HepG2 (cell line): ENCODE data around the gene BRD2. TPM values are rescaled to one million over a fixed set of nuclear protein-coding genes. Genes with fewer than 3 reads are reported as not detected.
A peak's percentile ranks its signal among the peaks of the same experiment; 100 is the strongest.

ENCODE experiments used
- ARID5B ChIP-seq: IDR thresholded peaks from 2 replicates; pipeline ENCODE4 v1.4.0; 2020; ENCODE audit warnings: mild to moderate bottlenecking, missing genetic modification reagents
- BORCS8-MEF2B ChIP-seq: sonication (generic); formaldehyde crosslinking; IDR thresholded peaks from 2 replicates; pipeline ENCODE4 v1.8.0; 2022; ENCODE audit warnings: mild to moderate bottlenecking, missing genetic modification reagents
- DR1 ChIP-seq: sonication (generic); formaldehyde crosslinking; IDR thresholded peaks from 2 replicates; pipeline ENCODE4 v1.8.0; 2021; ENCODE audit warnings: mild to moderate bottlenecking, missing genetic modification reagents, inconsistent platforms
- ELF4 ChIP-seq: sonication (generic); formaldehyde crosslinking; IDR thresholded peaks from 2 replicates; pipeline ENCODE4 v1.5.0; 2020; ENCODE audit warnings: missing genetic modification reagents, mild to moderate bottlenecking, moderate library complexity, borderline replicate concordance
- HMG20A ChIP-seq: IDR thresholded peaks from 2 replicates; pipeline ENCODE4 v1.6.1; 2016; ENCODE audit warnings: borderline replicate concordance
- KLF6 ChIP-seq: IDR thresholded peaks from 2 replicates; pipeline ENCODE4 v1.8.0; 2016; ENCODE audit warnings: missing biosample characterization, missing genetic modification reagents
- KLF9 ChIP-seq: IDR thresholded peaks from 2 replicates; pipeline ENCODE4 v1.6.1; 2016; ENCODE audit warnings: low read depth
- MZF1 ChIP-seq: sonication (generic); formaldehyde crosslinking; IDR thresholded peaks from 2 replicates; pipeline ENCODE4 v1.8.1; 2023; ENCODE audit warnings: mild to moderate bottlenecking, missing genetic modification reagents, borderline replicate concordance
- PHF8 ChIP-seq: sonication (generic); formaldehyde crosslinking; IDR thresholded peaks from 2 replicates; pipeline ENCODE4 v1.5.0; 2020; ENCODE audit warnings: missing genetic modification reagents
- XBP1 ChIP-seq: sonication (generic); formaldehyde crosslinking; IDR thresholded peaks from 2 replicates; pipeline ENCODE4 v1.5.0; 2020; ENCODE audit warnings: missing genetic modification reagents
- ZBTB42 ChIP-seq: sonication (generic); formaldehyde crosslinking; IDR thresholded peaks from 2 replicates; pipeline ENCODE4 v1.5.0; 2020; ENCODE audit warnings: mild to moderate bottlenecking, missing genetic modification reagents
- ZNF543 ChIP-seq: sonication (generic); formaldehyde crosslinking; IDR thresholded peaks from 2 replicates; pipeline ENCODE4 v1.4.0; 2020; ENCODE audit warnings: mild to moderate bottlenecking, missing genetic modification reagents
- ZNF556 ChIP-seq: sonication (generic); formaldehyde crosslinking; IDR thresholded peaks from 2 replicates; pipeline ENCODE4 v1.4.0; 2020; ENCODE audit warnings: mild to moderate bottlenecking, missing genetic modification reagents, borderline replicate concordance
- ZNF607 ChIP-seq: sonication (generic); formaldehyde crosslinking; IDR thresholded peaks from 2 replicates; pipeline ENCODE4 v1.5.1; 2020; ENCODE audit warnings: missing genetic modification reagents, mild to moderate bottlenecking, borderline replicate concordance
- ZNF878 ChIP-seq: sonication (generic); formaldehyde crosslinking; IDR thresholded peaks from 2 replicates; pipeline ENCODE4 v1.8.1; 2023; ENCODE audit warnings: mild to moderate bottlenecking, missing genetic modification reagents, moderate library complexity
- polyA plus RNA-seq, 8 experiments: library from polyadenylated mRNA; depleted of rRNA in 3 of 8; stranded (reverse) in 7 of 8; unstranded in 1 of 8; fragments of >200 nt; fragmentation: Illumina TruSeq in 4 of 8; extraction: Trizol in 4 of 8; gene quantifications; 2 replicates each; pipeline versions ENCODE4 v1.2.1 to v1.2.3, GENCODE V29; 2011 to 2016; ENCODE audit warnings: low read depth in 4 of 8, missing spikeins in 1 of 8, mixed read lengths in 1 of 8; ENCODE audit not compliant: insufficient read depth in 1 of 8
- total RNA-seq, 5 experiments: library from RNA; depleted of rRNA; stranded (reverse); fragments of >200 nt; fragmentation: Illumina TruSeq; extraction: Trizol; gene quantifications; 2 replicates each; pipeline ENCODE4 v1.2.3, GENCODE V29; 2016; ENCODE audit warnings: low read depth in 1 of 5
- TF ChIP-seq, protein P1 (sequence below): sonication (generic); formaldehyde crosslinking; IDR thresholded peaks from 2 replicates; pipeline ENCODE4 v1.5.0; 2020; ENCODE audit warnings: mild to moderate bottlenecking, missing genetic modification reagents, borderline replicate concordance

BRD2 gene
- total and polyA plus RNA-seq, 2 of the 13 experiments (the other 11 are each of a cell fraction or from before 2014, with no cell fraction given) = 143 to 202 TPM

GRCh38 chr6:32968093-32968866 lies at the start of gene BRD2 (continued):
- TF ChIP-seq, protein P1, sequence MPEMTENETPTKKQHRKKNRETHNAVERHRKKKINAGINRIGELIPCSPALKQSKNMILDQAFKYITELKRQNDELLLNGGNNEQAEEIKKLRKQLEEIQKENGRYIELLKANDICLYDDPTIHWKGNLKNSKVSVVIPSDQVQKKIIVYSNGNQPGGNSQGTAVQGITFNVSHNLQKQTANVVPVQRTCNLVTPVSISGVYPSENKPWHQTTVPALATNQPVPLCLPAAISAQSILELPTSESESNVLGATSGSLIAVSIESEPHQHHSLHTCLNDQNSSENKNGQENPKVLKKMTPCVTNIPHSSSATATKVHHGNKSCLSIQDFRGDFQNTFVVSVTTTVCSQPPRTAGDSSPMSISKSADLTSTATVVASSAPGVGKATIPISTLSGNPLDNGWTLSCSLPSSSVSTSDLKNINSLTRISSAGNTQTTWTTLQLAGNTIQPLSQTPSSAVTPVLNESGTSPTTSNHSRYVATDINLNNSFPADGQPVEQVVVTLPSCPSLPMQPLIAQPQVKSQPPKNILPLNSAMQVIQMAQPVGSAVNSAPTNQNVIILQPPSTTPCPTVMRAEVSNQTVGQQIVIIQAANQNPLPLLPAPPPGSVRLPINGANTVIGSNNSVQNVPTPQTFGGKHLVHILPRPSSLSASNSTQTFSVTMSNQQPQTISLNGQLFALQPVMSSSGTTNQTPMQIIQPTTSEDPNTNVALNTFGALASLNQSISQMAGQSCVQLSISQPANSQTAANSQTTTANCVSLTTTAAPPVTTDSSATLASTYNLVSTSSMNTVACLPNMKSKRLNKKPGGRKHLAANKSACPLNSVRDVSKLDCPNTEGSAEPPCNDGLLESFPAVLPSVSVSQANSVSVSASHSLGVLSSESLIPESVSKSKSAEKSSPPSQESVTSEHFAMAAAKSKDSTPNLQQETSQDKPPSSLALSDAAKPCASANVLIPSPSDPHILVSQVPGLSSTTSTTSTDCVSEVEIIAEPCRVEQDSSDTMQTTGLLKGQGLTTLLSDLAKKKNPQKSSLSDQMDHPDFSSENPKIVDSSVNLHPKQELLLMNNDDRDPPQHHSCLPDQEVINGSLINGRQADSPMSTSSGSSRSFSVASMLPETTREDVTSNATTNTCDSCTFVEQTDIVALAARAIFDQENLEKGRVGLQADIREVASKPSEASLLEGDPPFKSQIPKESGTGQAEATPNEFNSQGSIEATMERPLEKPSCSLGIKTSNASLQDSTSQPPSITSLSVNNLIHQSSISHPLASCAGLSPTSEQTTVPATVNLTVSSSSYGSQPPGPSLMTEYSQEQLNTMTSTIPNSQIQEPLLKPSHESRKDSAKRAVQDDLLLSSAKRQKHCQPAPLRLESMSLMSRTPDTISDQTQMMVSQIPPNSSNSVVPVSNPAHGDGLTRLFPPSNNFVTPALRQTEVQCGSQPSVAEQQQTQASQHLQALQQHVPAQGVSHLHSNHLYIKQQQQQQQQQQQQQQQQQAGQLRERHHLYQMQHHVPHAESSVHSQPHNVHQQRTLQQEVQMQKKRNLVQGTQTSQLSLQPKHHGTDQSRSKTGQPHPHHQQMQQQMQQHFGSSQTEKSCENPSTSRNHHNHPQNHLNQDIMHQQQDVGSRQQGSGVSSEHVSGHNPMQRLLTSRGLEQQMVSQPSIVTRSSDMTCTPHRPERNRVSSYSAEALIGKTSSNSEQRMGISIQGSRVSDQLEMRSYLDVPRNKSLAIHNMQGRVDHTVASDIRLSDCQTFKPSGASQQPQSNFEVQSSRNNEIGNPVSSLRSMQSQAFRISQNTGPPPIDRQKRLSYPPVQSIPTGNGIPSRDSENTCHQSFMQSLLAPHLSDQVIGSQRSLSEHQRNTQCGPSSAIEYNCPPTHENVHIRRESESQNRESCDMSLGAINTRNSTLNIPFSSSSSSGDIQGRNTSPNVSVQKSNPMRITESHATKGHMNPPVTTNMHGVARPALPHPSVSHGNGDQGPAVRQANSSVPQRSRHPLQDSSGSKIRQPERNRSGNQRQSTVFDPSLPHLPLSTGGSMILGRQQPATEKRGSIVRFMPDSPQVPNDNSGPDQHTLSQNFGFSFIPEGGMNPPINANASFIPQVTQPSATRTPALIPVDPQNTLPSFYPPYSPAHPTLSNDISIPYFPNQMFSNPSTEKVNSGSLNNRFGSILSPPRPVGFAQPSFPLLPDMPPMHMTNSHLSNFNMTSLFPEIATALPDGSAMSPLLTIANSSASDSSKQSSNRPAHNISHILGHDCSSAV (CRISPR knock-in tag) = 0 out of 2 replicates have a peak, but pooled peaks have one; percentile 64
- TF ChIP-seq PHF8 (CRISPR knock-in tag) = peak; percentile 96
- TF ChIP-seq ZNF556 (CRISPR knock-in tag) = peak; percentile 95
- no peak; the same call in 1 of the 2 replicates for TF ChIP-seq ZNF878 (CRISPR knock-in tag)
- TF ChIP-seq MZF1 (CRISPR knock-in tag) = 0 out of 2 replicates have a peak, but pooled peaks have one; percentile 16
- peak; percentile 59; the same call in 1 of the 2 replicates for TF ChIP-seq DR1
- TF ChIP-seq XBP1 (CRISPR knock-in tag) = 0 out of 2 replicates have a peak, but pooled peaks have one; percentile 57
- peak; percentile 67; the same call in 1 of the 2 replicates for TF ChIP-seq ARID5B (CRISPR knock-in tag)
- TF ChIP-seq BORCS8-MEF2B (CRISPR knock-in tag) = peak; percentile 99
- peak; percentile 56; the same call in 1 of the 2 replicates for TF ChIP-seq ELF4 (CRISPR knock-in tag)
- TF ChIP-seq ZNF543 (CRISPR knock-in tag) = peak; percentile 90; the same call in 1 of the 2 replicates
- peak; percentile 84; the same call in 1 of the 2 replicates for TF ChIP-seq KLF6
- no peak for TF ChIP-seq HMG20A (CRISPR knock-in tag)
- peak; percentile 93 for TF ChIP-seq ZBTB42
- TF ChIP-seq KLF9 (CRISPR knock-in tag) = peak; percentile 30; the same call in 1 of the 2 replicates
- peak; percentile 89 for TF ChIP-seq ZNF607 (CRISPR knock-in tag)
